ENCODE data around the gene CAPN11.

DNA sequence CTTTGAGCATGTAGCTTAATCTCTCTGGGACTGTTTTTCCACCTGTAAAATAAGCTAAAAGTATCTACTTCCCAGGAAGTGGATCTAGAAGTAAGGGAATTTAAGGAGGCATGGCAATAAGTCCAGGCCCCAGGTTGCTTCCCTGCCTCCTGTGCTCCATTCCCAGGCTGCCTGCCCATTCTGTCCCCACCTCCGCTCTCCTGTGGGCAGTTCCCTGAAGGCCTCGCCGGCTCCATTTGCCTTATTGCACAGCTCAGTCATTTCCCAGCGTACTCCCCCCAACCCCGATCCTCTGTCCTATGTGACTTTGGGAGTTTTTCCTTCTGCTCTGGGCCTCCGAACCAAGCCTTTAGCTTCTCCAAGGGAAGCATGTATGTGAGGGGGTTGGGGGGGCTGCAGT, 69.4 kb downstream of the CAPN11 start:
- no peak for TF ChIP-seq CTCF (IDR thresholded peaks at IDR 0.05)
- no peak for TF ChIP-seq POLR2A (IDR thresholded peaks at IDR 0.05)
- no peak for TF ChIP-seq EP300 (IDR thresholded peaks at IDR 0.05)
